Measurements from ENCODE around the gene TTC34.

The TTC34 gene, protein sequence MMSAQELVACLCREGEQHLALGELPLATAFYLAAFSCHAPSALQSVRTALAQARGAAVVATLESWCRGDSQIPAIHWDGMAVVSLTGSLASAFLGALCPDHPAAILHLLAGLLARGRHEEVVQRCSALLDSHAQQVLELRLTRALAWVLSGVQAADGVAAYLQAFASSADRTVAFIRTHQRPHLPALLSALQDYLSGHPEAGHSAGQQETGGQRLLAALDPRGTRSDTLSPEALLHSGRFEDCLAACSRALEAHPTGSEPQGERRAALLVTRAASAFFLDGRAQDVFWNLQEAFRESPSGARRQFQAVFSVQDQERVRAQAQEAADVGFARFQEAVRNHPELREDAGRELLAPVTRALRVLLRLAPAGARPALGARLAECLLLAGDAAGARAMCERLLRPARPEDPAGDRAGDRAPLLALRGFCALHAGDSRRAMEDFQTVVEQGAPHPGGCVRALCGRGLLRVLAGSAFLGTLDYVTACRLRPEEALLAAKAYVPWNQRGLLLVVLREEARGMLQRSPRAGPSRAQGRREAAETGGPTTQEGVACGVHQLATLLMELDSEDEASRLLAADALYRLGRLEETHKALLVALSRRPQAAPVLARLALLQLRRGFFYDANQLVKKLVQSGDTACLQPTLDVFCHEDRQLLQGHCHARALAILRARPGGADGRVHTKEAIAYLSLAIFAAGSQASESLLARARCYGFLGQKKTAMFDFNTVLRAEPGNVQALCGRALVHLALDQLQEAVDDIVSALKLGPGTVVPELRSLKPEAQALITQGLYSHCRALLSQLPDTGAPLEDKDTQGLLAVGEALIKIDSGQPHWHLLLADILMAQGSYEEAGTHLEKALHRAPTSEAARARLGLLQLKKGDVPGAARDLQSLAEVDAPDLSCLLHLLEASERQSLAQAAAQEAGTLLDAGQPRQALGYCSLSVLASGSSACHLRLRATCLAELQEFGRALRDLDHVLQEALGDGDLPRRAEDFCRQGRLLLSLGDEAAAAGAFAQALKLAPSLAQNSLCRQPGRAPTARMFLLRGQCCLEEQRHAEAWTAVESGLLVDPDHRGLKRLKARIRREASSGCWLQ

DNA sequence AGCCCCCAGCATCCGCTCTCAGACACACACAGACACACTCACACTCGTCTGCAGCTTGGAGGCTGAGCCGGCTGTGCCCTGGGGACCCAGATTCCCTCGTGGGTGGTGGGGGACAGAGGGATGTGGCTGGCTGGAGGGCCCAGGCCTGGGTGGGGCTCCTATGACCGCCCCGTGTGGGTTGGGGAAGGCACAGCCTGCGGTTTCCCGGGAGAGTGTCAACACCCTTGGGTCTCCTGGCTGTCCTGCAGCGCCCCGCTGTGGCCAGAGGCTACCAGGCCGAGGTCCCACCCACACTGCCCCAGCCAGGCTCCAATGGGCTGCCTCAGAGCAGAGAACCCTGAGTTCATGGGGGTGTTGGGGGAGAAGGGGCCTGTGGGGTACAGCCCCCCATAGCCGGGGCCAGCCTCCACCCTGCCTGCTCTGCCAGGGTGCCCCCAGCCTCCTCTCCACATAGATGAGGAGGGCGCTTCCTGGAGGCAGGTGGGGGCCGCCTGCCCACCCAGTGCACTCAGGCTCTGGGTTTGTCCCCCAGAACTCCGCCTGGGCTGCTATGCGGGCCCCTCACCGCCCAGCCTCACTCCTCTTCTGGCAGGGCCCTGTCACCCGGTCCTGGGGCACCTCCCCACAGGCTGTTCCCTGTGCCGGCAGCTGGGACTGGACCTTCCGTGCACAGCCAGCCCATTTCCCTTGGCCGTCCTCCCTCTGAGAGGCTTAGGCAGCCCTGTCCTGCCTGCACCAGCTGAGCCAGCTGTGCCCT, at the start of gene TTC34:
Gene TTC34, minus strand, starts transcription at position 159 of the 757 bp plus-strand sequence. CDS start 866 bp downstream, outside the sequence.
- H3K27ac ChIP-seq (ENCODE audit: low read length) = no peak within 1 kb of the TSS
- H3K9me3 ChIP-seq (ENCODE audit: control insufficient read depth in 1 of 2, low read length in 2 of 2) = no peaks in the 10 kb centered on the region
- H3K27me3 ChIP-seq (ENCODE audit: low read depth, low read length) = no peaks in the 10 kb centered on the region
- no peak within 1 kb of the TSS for H3K4me3 ChIP-seq (ENCODE audit: low read depth in 1 of 2, low read length in 2 of 2)
- H3K4me1 ChIP-seq (ENCODE audit: control insufficient read depth in 1 of 2, insufficient read depth in 2 of 2, low read length in 2 of 2) = no peaks in the 10 kb centered on the region
- no peaks in the 10 kb centered on the region for H3K36me3 ChIP-seq (ENCODE audit: control insufficient read depth in 1 of 2, insufficient read depth in 2 of 2, low read length in 2 of 2)

DNA sequence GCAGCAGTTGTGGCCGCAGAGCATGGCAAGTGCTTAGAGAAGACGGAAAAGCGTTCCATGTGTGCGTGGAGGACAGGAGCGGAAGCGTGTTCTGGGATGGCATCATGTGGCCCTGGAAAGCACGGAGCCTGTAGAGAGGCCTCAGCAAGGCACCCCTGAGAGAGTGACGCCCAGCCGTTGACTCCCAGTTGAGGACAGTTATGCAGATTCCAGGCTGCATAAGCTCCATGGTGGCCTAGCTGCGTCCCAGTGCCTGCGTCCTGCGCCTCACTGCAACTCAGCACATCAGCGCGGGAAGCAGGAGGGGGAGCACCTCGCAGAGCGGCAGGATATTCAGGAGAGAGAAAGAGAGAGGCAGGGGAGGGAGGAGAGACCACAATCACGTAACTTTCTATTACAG, 49.0 kb upstream of the TTC34 start:
- H3K36me3 ChIP-seq (ENCODE audit: control insufficient read depth in 1 of 2, insufficient read depth in 2 of 2, low read length in 2 of 2) = no peaks in the 10 kb centered on the region
- no peak overlapping the region for H3K4me3 ChIP-seq (ENCODE audit: low read depth in 1 of 2, low read length in 2 of 2)
- no peaks in the 10 kb centered on the region for H3K4me1 ChIP-seq (ENCODE audit: control insufficient read depth in 1 of 2, insufficient read depth in 2 of 2, low read length in 2 of 2)
- H3K27me3 ChIP-seq (ENCODE audit: low read depth, low read length) = no peaks in the 10 kb centered on the region
- H3K27ac ChIP-seq (ENCODE audit: low read length) = no peak overlapping the region
- H3K9me3 ChIP-seq (ENCODE audit: control insufficient read depth in 1 of 2, low read length in 2 of 2) = no peaks in the 10 kb centered on the region

DNA sequence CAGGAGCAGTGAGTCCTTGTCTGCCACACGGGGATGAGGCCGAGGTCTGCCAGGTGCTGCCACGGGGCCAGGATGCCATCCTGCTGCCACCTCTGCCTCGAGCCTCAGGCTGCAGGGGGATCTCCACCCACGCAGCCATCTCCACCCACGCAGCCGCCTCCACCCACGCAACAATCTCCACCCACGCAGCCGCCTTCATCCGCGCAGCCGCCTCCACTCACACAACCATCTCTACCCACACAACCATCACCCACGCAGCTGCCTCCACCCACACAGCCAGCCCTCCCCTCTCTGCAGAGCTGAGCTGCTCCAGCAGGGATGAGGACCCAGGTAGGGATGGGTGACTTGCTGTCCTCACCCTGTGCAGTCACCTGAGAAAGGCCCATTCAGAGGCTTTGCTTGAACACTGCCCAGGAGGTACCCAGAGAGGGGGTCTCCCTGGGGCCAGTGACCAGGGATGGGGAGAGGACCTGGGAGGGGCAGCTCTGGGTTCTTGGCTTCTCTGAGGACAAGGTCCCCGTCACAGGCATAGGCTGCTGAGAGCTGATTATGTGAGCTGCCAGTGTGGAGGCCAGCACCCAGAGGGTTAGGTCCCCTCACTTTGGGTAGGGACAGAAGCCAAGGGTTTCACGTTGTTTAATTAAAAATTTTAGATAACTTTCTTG, 46.6 kb upstream of the TTC34 start:
- H3K27me3 ChIP-seq (ENCODE audit: low read depth, low read length) = no peaks in the 10 kb centered on the region
- H3K4me1 ChIP-seq (ENCODE audit: control insufficient read depth in 1 of 2, insufficient read depth in 2 of 2, low read length in 2 of 2) = no peaks in the 10 kb centered on the region
- peaks cover 0 to 7% of the 10 kb centered on the region in 2 donors for H3K9me3 ChIP-seq (ENCODE audit: control insufficient read depth in 1 of 2, low read length in 2 of 2)
- no peak overlapping the region for H3K4me3 ChIP-seq (ENCODE audit: low read depth in 1 of 2, low read length in 2 of 2)
- no peak overlapping the region for H3K27ac ChIP-seq (ENCODE audit: low read length)
- no peaks in the 10 kb centered on the region for H3K36me3 ChIP-seq (ENCODE audit: control insufficient read depth in 1 of 2, insufficient read depth in 2 of 2, low read length in 2 of 2)

DNA sequence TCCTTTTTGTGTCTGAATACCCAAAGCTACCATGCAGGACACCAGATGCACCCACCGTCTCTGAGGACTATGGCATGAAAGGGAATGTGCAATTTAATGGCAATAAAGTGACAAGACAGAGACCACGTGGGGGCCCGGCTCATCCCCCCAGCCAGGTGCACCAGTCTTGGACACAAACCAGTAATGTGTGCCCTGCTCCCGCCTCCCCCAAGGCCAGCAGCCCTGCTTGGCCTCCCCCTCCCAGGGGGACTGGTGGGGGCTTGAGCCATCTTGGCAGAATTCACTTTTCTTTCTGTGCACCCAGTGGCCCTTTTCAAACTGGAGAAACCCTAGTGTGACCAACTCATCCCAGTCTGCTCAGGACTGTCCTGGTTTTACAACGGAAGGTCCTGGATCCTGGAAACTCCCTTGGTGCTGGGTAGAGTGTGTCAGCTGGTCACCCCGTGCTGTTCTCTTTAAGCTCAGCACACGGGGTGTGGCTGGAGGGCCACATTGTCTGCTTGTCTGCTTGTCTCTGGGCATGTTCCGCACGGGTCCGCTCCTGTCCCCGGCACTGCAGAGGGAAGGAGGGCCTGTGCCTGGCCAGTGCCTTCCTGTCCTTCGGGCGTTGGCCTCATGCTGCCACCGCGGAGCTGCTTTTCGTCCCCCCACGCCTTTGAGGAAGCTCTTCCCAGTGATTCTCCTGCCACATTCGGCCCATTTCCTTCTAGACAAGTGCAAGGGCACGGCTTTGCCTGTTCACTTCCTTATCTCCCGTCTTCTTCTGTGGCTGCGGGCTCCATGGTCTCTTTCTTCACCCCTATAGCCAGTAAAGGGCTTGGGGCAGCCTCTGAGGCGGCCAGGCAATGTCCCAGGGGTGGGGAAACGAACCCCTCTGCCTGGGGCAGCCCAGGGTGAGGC, 45.8 kb upstream of the TTC34 start:
- Histone ChIP-seq H3K9me3 (ENCODE audit: control insufficient read depth in 1 of 2, low read length in 2 of 2) (peaks cover 0 to 7% of the 10 kb centered on the region in 2 donors), H3K27me3 (ENCODE audit: low read depth, low read length) (no peaks in the 10 kb centered on the region), H3K27ac (ENCODE audit: low read length) (no peak overlapping the region), H3K4me1 (ENCODE audit: control insufficient read depth in 1 of 2, insufficient read depth in 2 of 2, low read length in 2 of 2) (no peaks in the 10 kb centered on the region), H3K4me3 (ENCODE audit: low read depth in 1 of 2, low read length in 2 of 2) (no peak overlapping the region), H3K36me3 (ENCODE audit: control insufficient read depth in 1 of 2, insufficient read depth in 2 of 2, low read length in 2 of 2) (no peaks in the 10 kb centered on the region)

DNA sequence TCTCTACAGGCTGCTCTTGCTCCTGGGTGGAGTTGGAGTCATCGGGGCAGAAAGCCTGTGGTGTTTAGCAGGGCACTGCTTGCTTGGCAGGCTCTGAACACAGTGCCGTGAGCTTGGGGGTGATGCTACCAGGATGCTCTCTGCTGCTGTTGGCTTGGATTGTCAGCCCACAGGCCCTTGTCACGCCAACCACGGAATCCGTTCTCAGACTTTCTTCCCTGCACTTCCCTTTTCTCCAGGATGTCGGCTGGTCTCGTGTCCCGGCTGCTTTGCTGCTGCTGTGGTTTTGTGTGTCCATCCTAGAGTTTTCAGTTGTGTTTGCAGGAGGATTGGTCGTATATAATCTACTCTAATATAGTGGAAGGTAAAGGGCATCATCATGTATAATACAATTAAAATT, 44.4 kb upstream of the TTC34 start:
- H3K4me3 ChIP-seq (ENCODE audit: low read depth in 1 of 2, low read length in 2 of 2) = no peak overlapping the region
- no peak overlapping the region for H3K27ac ChIP-seq (ENCODE audit: low read length)
- no peaks in the 10 kb centered on the region for H3K36me3 ChIP-seq (ENCODE audit: control insufficient read depth in 1 of 2, insufficient read depth in 2 of 2, low read length in 2 of 2)
- no peaks in the 10 kb centered on the region for H3K27me3 ChIP-seq (ENCODE audit: low read depth, low read length)
- H3K4me1 ChIP-seq (ENCODE audit: control insufficient read depth in 1 of 2, insufficient read depth in 2 of 2, low read length in 2 of 2) = no peaks in the 10 kb centered on the region
- peaks cover 0 to 7% of the 10 kb centered on the region in 2 donors for H3K9me3 ChIP-seq (ENCODE audit: control insufficient read depth in 1 of 2, low read length in 2 of 2)

DNA sequence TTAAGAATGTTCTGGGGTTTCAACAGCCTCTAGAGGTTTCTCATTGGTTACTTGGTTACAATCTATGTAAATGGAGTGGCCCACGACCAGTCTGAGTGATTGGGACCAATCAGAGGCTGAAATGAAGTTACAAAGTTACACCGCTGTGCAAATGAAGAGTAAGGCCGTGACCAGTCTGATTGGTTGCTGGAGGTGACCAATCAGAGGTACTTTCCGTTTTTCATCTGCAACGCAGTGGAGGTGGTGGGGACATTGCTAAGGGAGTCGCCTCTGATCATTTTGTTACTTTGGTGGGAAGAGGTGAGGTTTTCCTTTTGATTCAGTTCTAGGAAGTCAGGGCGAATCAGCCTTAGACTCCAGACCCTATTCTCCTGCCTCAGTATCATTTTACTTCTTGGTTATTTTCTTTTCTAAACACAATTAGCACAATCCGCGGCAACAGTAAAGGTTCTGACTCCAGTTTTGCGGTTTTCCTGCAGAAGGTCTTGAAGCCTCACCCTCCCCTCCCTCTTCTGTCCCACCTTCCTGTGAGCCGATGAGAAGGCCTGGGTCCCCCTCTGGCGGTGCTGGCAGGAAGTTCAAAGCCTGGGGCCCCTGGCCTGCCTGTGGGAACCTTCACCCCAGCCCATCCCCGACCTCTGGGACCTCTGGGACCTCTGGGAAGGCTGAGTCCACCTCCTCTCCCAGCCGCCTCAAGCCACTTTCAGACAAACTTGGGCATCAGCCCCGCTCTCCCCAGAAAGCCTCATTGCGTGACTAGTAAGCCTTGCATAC, 38.7 kb upstream of the TTC34 start:
- H3K4me1 ChIP-seq (ENCODE audit: control insufficient read depth in 1 of 2, insufficient read depth in 2 of 2, low read length in 2 of 2) = no peaks in the 10 kb centered on the region
- H3K4me3 ChIP-seq (ENCODE audit: low read depth in 1 of 2, low read length in 2 of 2) = no peak overlapping the region
- no peaks in the 10 kb centered on the region for H3K27me3 ChIP-seq (ENCODE audit: low read depth, low read length)
- peaks cover 0 to 14% of the 10 kb centered on the region in 2 donors for H3K9me3 ChIP-seq (ENCODE audit: control insufficient read depth in 1 of 2, low read length in 2 of 2)
- no peaks in the 10 kb centered on the region for H3K36me3 ChIP-seq (ENCODE audit: control insufficient read depth in 1 of 2, insufficient read depth in 2 of 2, low read length in 2 of 2)
- H3K27ac ChIP-seq (ENCODE audit: low read length) = no peak overlapping the region

DNA sequence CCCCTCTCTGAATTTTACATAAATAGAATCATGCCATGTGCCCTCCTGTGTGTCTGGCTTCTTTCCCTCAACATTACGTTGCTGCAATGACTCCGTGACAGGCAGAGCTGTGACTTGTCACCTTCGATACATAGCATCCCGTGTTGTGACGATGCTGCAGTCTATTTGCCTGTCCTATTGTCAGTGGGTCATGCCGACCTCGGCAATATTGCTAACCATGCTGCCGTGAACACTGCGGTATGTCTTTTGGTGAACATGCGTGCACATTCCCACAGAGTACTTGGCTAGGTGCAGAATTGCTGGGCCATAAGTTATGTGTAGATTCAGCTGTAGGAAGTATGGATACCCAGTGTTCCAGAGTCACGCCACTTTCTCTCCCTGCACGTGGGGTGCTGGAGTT, 36.3 kb upstream of the TTC34 start:
- no peak overlapping the region for H3K4me3 ChIP-seq (ENCODE audit: low read depth in 1 of 2, low read length in 2 of 2)
- H3K9me3 ChIP-seq (ENCODE audit: control insufficient read depth in 1 of 2, low read length in 2 of 2) = peaks cover 0 to 6% of the 10 kb centered on the region in 2 donors
- no peaks in the 10 kb centered on the region for H3K36me3 ChIP-seq (ENCODE audit: control insufficient read depth in 1 of 2, insufficient read depth in 2 of 2, low read length in 2 of 2)
- H3K4me1 ChIP-seq (ENCODE audit: control insufficient read depth in 1 of 2, insufficient read depth in 2 of 2, low read length in 2 of 2) = no peaks in the 10 kb centered on the region
- H3K27ac ChIP-seq (ENCODE audit: low read length) = no peak overlapping the region
- no peaks in the 10 kb centered on the region for H3K27me3 ChIP-seq (ENCODE audit: low read depth, low read length)

DNA sequence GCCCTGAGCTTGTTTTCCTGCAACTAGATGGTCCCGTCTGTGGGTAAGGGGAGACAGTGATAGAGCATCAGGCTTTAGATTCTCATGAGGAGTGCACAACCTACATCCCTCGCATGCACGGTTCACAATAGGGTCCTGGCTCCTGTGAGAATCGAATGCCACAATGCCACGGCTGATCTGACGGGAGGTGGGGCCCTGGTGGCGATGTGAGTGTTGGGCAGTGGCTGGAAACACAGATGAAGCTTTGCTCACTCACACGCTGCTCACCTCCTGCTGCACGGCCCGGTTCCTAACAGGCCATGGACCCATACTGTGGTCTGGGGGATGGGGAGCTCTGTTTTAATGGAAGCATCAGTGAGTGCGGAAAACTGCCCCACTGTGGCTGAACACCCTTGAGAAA, 35.8 kb upstream of the TTC34 start:
- no peaks in the 10 kb centered on the region for H3K4me1 ChIP-seq (ENCODE audit: control insufficient read depth in 1 of 2, insufficient read depth in 2 of 2, low read length in 2 of 2)
- H3K36me3 ChIP-seq (ENCODE audit: control insufficient read depth in 1 of 2, insufficient read depth in 2 of 2, low read length in 2 of 2) = no peaks in the 10 kb centered on the region

DNA sequence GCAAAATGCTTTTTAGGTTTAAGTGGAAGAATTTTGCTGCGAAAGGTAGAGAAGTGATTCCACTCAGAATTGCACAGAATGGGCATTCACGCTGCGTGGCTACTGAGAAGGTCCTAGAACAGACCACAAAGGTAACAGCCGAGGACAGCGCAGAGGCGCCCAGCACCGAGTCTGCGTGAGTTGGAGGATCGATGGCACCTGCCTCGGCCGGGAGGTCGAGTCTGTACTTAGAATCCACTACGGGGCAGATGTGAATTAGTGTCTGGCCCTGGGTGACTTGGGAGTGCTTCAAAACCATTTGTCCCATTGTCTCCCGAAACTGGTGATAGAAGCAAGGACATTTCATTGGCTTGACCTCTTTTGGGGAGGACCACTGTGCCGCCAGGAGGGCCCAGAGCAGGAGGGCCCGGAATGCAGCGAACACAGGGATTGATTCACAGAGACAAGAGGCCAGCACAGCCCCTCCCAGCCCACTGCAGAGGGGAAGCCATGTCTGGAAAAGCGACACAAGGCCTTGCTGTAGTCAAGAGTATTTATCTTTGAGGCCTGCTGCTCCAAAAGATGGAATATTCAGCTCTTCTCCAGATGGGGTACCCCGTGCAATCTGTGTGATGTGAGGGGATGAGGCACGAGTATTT, 35.0 kb upstream of the TTC34 start:
- no peaks in the 10 kb centered on the region for H3K36me3 ChIP-seq (ENCODE audit: control insufficient read depth in 1 of 2, insufficient read depth in 2 of 2, low read length in 2 of 2)
- no peaks in the 10 kb centered on the region for H3K27me3 ChIP-seq (ENCODE audit: low read depth, low read length)
- H3K4me3 ChIP-seq (ENCODE audit: low read depth in 1 of 2, low read length in 2 of 2) = no peak overlapping the region
- peaks cover 0 to 6% of the 10 kb centered on the region in 2 donors for H3K9me3 ChIP-seq (ENCODE audit: control insufficient read depth in 1 of 2, low read length in 2 of 2)
- no peak overlapping the region for H3K27ac ChIP-seq (ENCODE audit: low read length)
- H3K4me1 ChIP-seq (ENCODE audit: control insufficient read depth in 1 of 2, insufficient read depth in 2 of 2, low read length in 2 of 2) = no peaks in the 10 kb centered on the region

More for the DNA sequence above, 35.8 kb upstream of the TTC34 start:
- Histone ChIP-seq H3K9me3 (ENCODE audit: control insufficient read depth in 1 of 2, low read length in 2 of 2) (peaks cover 0 to 6% of the 10 kb centered on the region in 2 donors), H3K4me3 (ENCODE audit: low read depth in 1 of 2, low read length in 2 of 2) (no peak overlapping the region), H3K27ac (ENCODE audit: low read length) (no peak overlapping the region), H3K27me3 (ENCODE audit: low read depth, low read length) (no peaks in the 10 kb centered on the region)
